ENCODE results near the gene LNX1.

DNA sequence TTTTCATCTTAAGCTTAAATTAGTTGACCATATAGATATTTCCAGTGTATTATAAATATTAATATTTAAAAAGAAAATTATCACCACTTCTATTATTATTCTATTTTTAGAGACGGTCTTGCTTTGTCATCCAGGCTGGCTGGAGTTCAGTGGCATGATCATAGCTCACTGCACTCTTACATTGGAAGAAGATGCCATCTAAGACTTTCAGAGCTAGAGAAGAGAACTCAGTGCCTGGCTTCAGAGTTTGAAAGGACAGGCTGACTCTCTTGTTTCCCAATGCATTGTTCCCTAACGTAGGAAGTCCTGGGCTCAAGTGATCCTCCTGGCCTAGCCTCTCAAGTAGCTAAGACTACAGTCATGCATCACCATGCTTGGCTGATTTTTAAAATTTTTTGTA is 137.9 kb downstream of the LNX1 start:
- no peak for TF ChIP-seq SIN3A (conservative IDR thresholded peaks at IDR 0.05 in 1 of 2, IDR thresholded peaks at IDR 0.05 in 1 of 2; ENCODE audit: low read depth in 1 of 2, low read length in 2 of 2)
- TF ChIP-seq GABPA (IDR thresholded peaks at IDR 0.05; ENCODE audit: borderline replicate concordance, insufficient read depth, low read length): no peak
- TF ChIP-seq CTCF (IDR thresholded peaks at IDR 0.05; ENCODE audit: control extremely low read depth in 1 of 3, insufficient read depth in 1 of 3, low read depth in 1 of 3, low read length in 3 of 3): no peak
- TF ChIP-seq TCF12 (IDR thresholded peaks at IDR 0.05; ENCODE audit: low read depth, low read length): no peak
- no peak for TF ChIP-seq GTF2F1 (IDR thresholded peaks at IDR 0.05; ENCODE audit: borderline replicate concordance, low read depth, low read length)
- TF ChIP-seq EGR1 (IDR thresholded peaks at IDR 0.05; ENCODE audit: borderline replicate concordance, low read depth, low read length): no peak
- no peak for TF ChIP-seq RAD21 (IDR thresholded peaks at IDR 0.05 in 1 of 2, conservative IDR thresholded peaks at IDR 0.05 in 1 of 2; ENCODE audit: low read depth in 2 of 2, low read length in 2 of 2)
- TF ChIP-seq EP300 (IDR thresholded peaks at IDR 0.05; ENCODE audit: borderline replicate concordance in 1 of 2, low read depth in 2 of 2, low read length in 2 of 2): no peak
- TF ChIP-seq TAF1 (IDR thresholded peaks at IDR 0.05; ENCODE audit: low read depth, low read length): no peak
- no peak for TF ChIP-seq RFX5 (IDR thresholded peaks at IDR 0.05; ENCODE audit: borderline replicate concordance, low read depth, low read length)
- no peak for TF ChIP-seq CEBPB (IDR thresholded peaks at IDR 0.05; ENCODE audit: low read depth, low read length)
- TF ChIP-seq POLR2AphosphoS5 (IDR thresholded peaks at IDR 0.05; ENCODE audit: low read depth, low read length): no peak
- no peak for TF ChIP-seq BCL11A (IDR thresholded peaks at IDR 0.05; ENCODE audit: low read depth in 2 of 2, low read length in 2 of 2)

Data from H1 (cell line).